GM18508 (cell line): ENCODE results near the gene SERPINE1.
A peak's percentile ranks its signal among the peaks of the same experiment; 100 is the strongest.

Source experiments
- ATAC-seq: cut with Tn5 transposase; IDR thresholded peaks from one replicate; pipeline ENCODE4 v1.9.1; 2021; ENCODE audit warnings: moderate number of reproducible peaks; ENCODE audit not compliant: insufficient read depth, unreplicated experiment

The SERPINE1 gene

DNA sequence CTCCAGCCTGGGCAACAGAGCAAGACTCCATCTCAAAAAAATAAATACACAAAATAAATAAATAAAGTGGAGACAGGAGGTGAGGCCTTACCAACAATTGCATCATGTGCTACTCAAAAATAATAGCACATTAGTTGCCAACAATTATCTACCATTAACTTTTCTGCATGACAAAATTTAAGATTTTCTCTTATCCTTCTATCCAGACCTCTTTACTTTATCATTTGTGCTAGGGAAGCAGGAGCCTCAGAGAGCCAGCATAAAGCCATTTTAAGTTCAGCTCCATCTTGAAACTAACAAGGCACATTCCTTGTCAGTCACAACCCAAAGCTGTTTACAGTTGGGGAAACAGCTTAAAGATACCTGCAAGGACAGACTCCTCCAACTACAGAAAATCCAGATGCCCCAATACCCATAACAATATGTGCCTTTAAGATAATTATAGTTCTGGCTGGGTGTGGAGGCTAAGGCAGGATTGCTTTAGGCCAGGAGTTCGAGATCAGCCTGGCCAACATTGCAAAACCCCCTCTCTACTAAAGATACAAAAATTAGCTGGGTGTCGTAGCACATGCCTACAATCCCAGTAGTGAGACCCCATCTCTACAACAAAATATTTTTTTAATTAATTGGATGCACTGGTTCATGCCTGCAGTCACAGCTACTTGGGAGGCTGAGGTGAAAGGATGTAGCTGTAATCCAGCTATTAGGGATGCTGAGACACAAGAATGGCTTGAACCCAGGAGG is 25.2 kb downstream of the SERPINE1 start:
- no peak for ATAC-seq

DNA sequence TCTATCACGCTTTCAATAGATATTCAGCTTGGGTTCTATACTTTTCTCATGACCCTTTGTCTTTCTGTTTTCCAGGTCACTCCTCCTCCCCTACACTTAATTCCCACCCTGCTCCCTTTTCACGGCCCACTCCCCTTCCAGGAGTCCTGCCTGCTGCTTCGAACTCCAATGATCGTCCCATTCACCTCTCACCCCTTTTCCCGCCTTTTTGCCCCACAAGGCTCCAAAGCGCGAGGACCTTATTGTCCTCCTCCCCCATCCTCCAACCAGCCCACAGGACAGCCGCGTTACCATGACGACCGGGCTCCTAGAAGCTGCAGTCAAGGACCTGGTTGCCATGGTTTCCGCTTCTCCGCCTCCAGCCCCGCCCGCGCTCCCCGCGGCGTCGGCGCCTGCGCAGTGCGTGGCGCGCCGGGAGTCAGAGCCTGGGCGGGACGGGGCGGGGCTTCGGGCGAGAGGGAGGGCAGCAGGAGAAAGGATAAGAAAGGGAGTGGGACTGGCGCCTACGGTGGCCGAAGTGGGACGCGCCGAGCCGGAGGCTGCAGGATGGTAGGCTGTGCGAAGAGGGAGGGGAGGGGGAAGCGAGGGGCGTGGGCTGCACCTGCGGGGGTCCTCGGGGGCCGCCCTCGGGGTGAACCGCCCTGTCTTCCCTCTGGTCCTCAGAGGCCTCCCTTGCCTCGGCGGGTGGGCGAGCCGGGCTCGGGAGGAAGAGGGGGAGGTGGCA is 27.2 kb downstream of the SERPINE1 start, which contains the start of gene AP1S1:
TSS of gene AP1S1 (plus strand) at position 508 of the 724 bp plus-strand sequence. CDS start at position 547, 39 bp downstream.
- ATAC-seq, result peak; percentile 61

DNA sequence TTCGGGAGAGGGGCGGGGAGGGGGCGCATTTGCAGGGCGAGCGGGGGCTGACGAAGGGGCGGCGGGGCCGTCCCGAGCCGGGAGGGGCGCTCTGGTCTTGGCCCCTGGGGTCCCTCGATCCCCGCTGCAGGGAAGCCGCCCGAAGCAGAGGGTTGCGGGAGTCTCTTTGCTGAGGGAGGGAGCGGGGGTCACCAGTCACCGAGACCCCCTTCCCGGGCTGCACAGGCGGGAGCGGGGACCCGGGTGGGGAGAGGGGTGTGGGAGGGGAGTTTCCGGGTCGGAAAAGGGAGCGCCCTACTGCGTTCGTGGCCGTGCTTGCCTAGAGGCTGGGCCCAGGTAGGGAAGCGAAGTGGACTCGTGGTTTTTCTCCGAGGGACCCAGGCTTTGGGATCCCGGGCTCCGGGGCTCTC is 27.8 kb downstream of the SERPINE1 start:
- ATAC-seq, result no peak

DNA sequence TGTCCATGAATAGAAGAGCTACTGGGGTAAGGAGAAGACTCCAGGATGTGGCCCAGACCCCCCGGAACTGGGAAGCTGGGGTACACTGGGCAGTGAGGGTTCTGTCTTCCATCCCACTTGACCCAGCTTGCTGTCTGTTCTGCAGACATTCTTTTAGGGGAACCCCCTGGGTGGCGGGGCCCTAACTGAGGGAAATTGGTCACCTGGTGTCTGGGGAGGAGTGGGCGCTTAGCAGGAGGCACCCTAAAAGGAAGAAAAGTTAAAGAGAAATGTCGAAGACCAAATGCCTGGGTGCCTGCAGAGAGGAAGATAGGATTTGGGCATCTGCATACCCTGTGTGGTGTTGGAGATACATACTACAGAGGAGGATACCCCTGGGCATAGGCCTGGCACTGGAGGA is 28.4 kb downstream of the SERPINE1 start:
- no peak for ATAC-seq

DNA sequence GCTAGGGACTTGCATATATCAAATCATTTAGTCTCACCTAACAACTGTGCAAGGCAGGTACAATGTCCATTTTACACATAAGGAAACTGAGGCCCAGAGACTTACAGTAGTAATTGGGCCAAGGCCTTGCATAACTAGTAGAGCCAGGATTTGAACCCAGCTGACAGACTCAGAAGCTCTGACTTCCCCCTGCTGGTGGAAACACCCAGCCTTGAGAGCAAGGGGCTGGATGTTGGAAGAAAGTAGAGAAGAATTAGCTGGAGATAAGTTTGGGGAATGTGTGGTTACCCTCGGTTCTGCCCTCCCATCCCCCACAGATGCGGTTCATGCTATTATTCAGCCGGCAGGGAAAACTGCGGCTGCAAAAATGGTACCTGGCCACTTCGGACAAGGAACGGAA is 29.4 kb downstream of the SERPINE1 start:
- no peak for ATAC-seq

DNA sequence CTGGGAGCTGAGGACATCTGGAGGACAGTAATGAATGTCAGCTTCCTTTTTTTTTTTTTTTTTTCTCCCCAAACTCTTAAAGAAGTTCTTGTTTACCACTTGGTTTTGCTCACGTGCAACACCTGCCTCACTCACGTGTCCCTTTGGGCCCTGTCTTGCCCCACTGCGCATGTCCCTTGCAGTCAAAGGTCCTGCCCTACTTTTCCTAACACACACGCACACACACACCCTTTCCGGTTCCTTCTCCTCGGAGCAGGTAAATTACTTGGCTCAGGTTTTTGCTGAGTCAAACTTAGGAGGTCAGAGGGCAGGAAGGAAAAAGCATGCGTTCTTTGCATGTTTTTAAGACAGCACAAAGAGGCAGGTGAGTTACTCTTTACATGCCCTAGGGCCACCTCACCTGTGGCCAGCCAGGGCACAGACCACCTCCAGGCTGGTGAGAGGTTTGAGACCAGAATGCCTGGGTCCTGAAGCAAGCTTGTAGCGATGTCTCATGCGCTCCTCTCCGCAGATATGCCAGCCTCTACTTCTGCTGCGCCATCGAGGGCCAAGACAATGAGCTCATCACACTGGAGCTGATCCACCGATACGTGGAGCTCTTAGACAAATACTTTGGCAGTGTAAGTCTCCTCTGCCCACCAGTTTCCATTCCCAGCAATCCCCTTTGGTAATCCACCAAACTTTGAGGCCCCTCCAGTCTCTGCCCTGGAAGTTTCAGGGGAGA is 30.1 kb downstream of the SERPINE1 start:
- ATAC-seq, result no peak

DNA sequence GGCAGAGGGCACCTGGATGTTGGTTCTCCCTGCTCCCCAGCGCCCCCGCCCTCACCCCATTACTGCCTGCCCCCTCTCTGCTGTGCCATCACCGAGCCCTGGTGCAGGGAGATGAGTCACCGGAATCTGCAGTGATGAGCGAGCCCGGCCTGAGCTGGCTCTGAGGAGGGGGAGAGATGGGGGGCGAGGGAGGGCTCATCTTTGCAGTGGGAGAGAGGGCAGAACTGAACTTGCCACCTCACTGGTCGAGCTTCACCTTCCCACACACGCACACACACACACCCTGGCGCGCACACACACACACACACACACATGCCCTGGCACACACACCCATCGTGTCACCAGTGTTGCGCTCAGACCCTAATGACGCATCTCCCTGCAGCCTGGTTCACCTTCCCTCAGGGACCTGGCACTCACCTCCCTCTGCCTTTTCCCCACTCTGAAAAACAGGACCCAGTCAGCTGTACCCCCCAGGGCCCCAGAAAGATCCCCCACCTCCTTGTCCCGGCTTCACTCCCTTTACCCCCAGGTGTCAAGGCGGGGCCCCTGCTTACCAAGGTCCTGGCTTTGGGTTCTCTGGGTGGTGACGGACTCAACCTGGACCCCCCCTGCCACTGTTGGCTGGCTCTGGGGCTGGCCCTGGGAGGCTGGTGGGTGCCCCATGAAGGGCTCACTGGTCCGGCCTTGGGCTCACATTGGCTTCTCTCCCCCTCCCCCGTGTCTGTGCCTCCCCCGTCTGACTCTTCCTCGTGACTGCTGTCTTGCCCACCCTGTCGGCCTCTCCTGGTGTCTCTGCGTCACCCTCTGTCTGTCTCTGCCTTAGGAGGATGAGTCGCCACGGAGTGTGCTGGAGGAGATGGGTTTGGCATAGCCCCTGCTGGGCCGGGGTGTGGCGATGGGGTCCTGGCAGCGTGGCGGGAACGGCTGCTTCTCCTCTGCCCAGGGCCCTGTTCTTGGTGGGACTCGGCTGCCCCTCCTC is 33.1 kb downstream of the SERPINE1 start:
- no peak for ATAC-seq

DNA sequence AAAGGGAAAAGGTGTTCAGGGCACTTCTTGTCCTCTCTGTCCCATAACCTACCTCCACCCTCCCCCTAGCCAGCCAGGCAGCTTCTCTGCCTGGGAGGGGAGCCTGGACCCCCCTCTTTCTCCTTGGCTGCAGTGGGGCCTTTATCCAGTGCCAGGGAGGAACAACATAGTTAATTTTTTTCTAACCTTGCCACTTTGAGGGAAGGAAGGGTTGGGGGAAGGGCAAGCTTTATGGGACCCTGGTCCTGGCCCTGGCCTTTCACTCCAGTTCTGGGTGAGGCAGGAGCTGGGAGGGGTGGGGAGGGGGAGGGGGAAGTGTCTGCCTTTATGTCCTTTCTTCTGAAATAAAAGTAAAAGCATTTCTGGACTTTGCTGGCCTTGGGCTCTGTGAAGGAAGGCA is 34.0 kb downstream of the SERPINE1 start:
- ATAC-seq, result no peak

DNA sequence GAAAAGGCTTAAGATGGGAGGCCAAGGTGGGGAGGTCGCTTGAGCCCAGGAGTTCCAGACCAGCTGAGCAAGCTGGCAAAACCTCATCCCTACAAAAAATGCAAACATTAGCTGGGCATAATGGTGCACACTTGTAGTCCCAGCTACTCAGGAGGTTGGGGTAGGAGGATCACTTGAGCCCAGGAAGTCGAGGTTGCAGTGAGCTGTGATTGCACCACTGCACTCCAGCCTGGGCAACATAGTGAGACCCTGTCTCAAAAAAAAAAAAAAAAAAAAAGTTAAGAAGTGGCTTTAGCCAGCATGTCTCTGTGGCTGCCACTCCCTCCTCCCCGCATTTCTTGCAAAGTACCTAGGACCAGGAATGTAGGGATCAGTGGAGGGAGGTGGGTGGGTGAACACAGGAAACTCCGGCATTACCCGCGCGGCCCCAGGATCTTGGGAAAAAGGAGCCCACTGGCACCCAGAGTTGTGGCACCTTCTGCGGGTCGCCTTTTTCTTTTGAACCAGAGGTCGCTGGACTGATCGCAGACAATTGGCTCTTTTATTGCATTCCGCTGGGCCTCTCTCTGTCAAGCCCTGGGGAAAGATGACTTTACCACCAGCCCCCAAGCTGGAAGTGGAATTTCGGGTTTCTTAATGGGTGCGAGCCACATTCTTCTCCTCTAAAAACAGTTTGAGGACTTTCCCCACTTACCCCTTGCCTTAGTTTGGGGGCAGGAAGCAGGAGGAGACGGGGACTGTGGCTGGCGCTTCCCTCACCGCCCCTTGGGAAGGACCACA is 35.0 kb downstream of the SERPINE1 start:
- ATAC-seq, result no peak

DNA sequence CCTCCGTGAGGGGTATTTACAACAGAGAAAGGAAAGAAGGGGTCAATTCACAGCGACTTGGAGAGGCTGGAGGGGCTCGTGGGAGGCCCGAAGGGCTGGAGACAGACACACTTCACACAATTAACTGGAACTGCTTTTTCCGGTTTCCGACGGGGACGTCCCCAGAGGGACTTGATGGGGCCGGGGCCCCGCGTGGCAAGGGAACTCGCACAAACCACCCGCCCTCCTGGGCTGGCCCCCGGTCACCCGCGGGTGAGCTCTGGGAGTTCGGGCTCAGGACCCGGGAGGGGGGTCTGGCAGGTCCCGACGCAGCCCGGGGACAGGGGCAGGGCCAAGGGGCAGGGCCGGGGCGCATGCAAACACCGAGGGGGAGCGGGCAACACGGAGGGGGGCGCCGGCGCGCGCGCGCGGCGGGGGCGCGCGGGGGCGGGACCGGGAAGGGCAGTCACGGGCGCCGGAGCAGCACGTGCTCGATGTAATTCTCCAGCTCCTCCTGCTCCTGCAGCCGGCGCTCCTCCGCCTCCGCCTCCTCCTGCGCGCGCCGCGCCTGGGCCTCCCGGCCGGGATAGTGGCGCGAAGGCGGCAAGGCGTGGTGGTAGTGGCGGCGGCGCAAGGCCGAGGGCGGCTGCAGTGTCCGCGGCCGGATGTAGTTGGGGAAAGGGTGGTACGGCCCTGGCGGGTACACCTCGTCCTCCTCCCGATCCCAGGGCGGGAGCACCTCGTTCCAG is 35.8 kb downstream of the SERPINE1 start:
- ATAC-seq, result no peak

DNA sequence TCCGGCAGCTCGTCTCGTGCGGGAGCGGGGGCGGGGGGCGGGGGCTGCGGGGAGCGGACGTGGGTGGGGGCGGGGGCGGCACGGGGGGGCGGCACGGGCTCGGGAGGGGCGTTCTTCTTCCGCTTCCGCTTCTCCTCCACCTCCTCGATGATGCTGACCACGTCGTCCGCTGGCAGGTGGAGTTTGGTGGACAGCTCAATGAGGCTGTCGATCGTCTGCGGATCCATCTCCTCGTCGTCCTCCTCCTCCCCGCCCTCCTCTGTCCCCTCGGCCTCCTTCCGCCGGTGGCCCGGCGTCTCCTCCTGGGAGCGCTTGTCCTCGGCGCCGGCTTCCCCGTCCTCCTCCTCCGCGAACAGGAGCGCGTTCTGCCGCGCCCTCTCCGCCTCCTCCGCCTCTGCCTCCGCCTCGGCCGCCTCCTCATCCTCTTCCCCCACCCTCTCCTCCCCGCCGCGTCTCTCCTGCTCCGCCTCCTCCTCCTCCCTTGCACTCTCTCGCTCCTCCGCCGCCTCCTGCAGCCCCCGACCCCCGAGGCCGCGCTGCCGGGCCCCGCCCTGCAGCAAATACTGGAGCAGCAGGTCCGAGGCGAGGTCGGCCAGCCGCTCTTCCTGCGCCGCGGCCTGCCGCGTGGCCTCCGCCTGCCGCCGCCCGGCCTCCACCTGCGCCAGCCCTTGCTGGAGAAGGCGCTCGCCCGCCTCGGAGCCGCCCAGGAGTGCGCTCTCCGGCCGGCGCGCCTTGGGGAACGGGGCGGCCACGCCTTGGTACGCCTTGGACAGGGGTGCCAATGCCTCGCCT is 36.6 kb downstream of the SERPINE1 start:
- ATAC-seq, result no peak

DNA sequence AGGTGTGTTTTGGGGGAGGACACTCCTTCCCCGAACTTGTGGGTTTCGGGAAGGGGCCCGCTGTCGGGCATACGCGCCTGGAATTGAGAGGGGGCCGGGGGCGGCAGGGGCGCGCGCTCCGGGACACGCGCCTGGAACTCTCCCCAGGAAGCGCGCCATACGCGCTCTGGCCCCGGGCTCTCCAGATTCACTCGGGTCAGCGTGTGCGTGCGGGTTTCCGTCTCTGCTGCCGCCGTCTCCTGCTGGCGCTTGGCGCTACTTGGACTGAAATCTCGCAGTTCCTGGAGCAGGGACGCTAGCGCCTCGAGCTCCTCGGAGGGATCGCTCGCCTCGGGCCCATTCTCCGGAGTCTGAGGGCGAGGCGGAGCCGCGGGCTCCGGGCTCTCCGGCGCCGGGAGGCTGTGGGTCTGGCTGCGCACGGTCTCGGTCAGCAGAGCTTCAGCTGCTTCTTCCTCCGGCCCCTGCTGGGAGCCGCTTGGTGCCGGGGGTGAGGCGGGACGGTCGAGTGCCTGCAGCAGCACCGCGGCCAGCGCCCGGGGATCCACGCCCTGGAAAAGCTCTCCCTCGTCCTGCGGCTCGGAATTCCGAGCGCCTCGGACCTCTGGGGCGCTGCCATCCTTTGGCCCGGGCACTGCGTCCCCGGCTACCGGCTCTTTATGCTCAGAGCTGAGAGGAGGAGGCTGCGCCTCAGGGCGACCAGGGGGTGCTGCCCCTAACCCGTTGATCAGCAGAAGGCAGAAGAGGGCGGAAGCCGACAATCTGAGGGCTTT is 37.4 kb downstream of the SERPINE1 start:
- ATAC-seq, result no peak

DNA sequence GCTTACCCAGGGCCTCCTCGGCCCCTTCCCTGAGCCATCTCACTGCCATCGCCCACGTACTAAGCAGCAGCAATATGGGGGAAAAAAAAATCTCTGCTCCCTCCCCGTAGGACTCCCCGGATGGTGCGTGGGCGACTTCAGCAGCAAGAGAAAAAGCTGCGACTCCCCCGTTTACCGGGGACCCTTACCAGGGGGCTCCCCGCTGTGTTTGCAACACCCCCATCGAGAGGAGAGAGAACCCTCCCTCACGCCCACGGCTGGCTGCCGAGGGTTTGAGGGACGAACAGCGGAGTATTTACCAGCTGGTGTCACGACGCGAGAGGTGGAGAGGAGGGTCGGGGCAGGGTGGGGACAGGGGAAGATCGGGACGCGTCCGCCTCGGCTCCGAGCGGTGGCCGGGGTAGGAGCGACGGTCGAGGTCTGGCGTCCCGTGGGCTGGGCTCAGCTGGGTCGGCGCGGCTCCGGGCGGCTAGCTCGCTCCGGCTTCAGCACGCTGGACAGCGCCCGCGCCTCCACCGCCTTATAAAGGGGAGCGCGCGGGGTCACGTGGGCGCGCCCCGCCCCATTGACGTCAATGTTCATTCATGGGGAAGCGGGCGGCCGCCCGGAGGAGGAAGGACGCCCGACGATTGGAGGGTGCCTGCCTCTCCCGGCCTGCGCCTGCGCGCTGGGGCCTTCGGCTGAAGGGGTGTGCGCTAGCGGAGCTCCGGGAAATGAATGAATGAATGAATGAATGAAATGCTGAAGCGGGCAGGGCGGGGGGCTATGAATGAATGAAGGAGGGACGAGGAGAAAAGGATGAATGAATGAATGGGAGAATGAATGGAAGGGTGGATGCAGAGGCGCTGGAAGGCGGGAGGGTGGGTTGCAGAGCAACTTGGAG is 38.4 kb downstream of the SERPINE1 start, which contains the start of gene VGF:
TSS of gene VGF (minus strand) at position 495 of the 883 bp plus-strand sequence. CDS start 726 bp downstream, outside the sequence.
- ATAC-seq, result no peak

DNA sequence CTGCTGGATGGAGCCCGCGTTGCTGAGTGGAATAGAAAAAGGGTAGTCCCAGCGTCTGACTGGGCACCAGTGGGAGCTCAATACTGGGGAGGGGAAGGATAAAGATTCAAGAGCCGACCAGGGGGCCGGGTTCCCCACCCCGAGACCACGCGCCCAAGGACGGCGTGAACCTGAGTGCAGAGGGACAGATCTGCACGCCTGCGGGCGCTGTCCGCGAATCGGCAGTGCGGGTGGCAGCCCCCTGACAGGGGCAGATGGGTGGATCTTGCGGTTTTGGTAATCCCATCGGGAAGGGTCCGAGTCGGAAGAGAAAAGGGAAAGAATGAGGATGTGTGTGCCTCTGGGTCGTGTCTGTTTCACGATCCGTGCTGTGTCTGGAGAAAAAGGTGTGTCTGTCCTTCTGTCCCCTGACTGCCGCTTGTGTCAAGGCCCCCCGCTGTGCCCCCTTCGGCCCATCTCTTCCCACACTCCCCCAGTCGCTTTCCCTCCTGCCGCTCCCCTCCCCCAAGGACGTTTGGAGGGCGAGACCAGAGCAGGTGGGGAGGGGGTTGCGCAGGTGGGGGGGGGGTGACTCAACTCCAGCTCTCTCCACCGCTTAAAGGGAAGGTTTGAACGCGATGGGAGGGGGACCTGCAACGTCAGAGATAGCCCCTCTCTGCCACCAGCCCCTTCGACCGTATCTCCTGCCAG is 39.2 kb downstream of the SERPINE1 start:
- ATAC-seq, result no peak

DNA sequence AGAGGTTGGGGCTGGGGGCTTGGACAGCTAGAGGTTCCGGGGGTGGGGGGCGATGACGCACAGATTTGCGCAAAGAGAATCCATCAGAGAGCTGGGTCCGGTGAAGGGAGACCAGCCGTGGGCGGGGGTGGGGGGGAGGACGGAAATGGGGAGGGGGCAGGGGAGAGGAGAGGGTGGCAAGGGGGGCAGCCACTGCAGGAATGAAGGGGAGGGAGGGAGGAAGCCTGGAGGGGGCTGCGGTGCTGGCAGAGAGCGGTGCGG is 39.7 kb downstream of the SERPINE1 start:
- ATAC-seq, result no peak
